Activated CD4-positive, alpha-beta T cell treated with anti-CD3 and anti-CD28 coated beads, Interleukin-2, Interleukin-4, amounts not matched to agents 100 ng/mL and 50 ng/mL, durations not matched to agents 16 hours and 8 hours (primary cell): ENCODE results near the gene PIGL.
"Not testable (repeated sequence)": the region's sequence is repeated elsewhere in the genome, so short reads cannot be mapped to it uniquely, and the experiment has no call there.

Source experiments
- DNase-seq: peaks from one replicate; pipeline ENCODE4 v3.0.0-alpha.2; 2020; ENCODE audit warnings: low spot score

Gene PIGL

GRCh38 chr17:16217002-16217635 lies at the start of gene PIGL:
TSS of gene PIGL (plus strand) at chr17:16217210. CDS start at chr17:16217227, 17 bp downstream.
- DNase-seq = peak; percentile 94

GRCh38 chr17:16171613-16172012 lies 45.4 kb upstream of the PIGL start:
- no peak for DNase-seq

- no peak for DNase-seq
Observed at GRCh38 chr17:16178836-16179235, 38.2 kb upstream of the PIGL start.

- no peak for DNase-seq
Observed at GRCh38 chr17:16181581-16181980, 35.4 kb upstream of the PIGL start.

- DNase-seq = no peak
Observed at GRCh38 chr17:16187642-16188041, 29.4 kb upstream of the PIGL start.

GRCh38 chr17:16189791-16190348 lies 27.1 kb upstream of the PIGL start:
- DNase-seq = no peak

- no peak for DNase-seq
Observed at GRCh38 chr17:16190703-16191360, 26.2 kb upstream of the PIGL start.

GRCh38 chr17:16191604-16192003 lies 25.4 kb upstream of the PIGL start:
- DNase-seq = no peak

- DNase-seq = not testable (repeated sequence)
Observed at GRCh38 chr17:16194307-16194835, 22.6 kb upstream of the PIGL start.

- DNase-seq = no peak
Observed at GRCh38 chr17:16197276-16197675, 19.7 kb upstream of the PIGL start.

- no peak for DNase-seq
Observed at GRCh38 chr17:16199093-16199492, 17.9 kb upstream of the PIGL start.

GRCh38 chr17:16201693-16202131 lies 15.3 kb upstream of the PIGL start:
- not testable (repeated sequence) for DNase-seq

- not testable (repeated sequence) for DNase-seq
Observed at GRCh38 chr17:16202554-16203500, 14.2 kb upstream of the PIGL start.

- DNase-seq = not testable (repeated sequence)
Observed at GRCh38 chr17:16204763-16205162, 12.2 kb upstream of the PIGL start.

GRCh38 chr17:16211590-16211989 lies 5.4 kb upstream of the PIGL start:
- DNase-seq = no peak

GRCh38 chr17:16212793-16213192 lies 4.2 kb upstream of the PIGL start:
- no peak for DNase-seq

- no peak for DNase-seq
Observed at GRCh38 chr17:16214190-16215001, 2.6 kb upstream of the PIGL start.

- peak; percentile 34 for DNase-seq
Observed at GRCh38 chr17:16215002-16215272, 2.1 kb upstream of the PIGL start.

- peak; percentile 92 for DNase-seq
Observed at GRCh38 chr17:16215273-16215964, 1.6 kb upstream of the PIGL start, which contains the start of gene NCOR1. TSS of gene NCOR1 (minus strand) at chr17:16215534. CDS start at chr17:16194569, 20,965 bp downstream.

- DNase-seq = no peak
Observed at GRCh38 chr17:16215965-16216316, 1.1 kb upstream of the PIGL start.
